Aorta (tissue), 5 donors: ENCODE measurements around the gene ABTB2. TPM values are rescaled to one million over a fixed set of nuclear protein-coding genes. Genes with fewer than 3 reads are reported as not detected.

Source experiments
- ATAC-seq: fragments of 200-7000 bp; cut with Tn5 transposase; one replicate; pipeline ENCODE4 v1.9.1; 2022; ENCODE audit warnings: moderate library complexity; ENCODE audit not compliant: low FRiP score
- DNase-seq, 2 donors: peaks; one replicate each; pipeline ENCODE4 v3.0.0-alpha.2; 2020
- H3K27ac ChIP-seq, 2 donors: one replicate each; pipeline ENCODE4 v1.5.1; 2013; ENCODE audit warnings: low read length in 2 of 2, mild to moderate bottlenecking in 2 of 2, moderate library complexity in 2 of 2, control low read depth in 1 of 2, inconsistent platforms in 1 of 2, low read depth in 1 of 2
- H3K27me3 ChIP-seq, 2 donors: one replicate each; pipeline ENCODE4 v1.6.1; 2013; ENCODE audit warnings: control low read depth in 1 of 2, low read length in 1 of 2, mild to moderate bottlenecking in 1 of 2, moderate library complexity in 1 of 2; ENCODE audit not compliant: insufficient read depth in 2 of 2, control insufficient read depth in 1 of 2
- H3K36me3 ChIP-seq, 2 donors: one replicate each; pipeline ENCODE4 v1.6.1; 2013; ENCODE audit warnings: control low read depth in 1 of 2, low read length in 1 of 2, mild to moderate bottlenecking in 1 of 2; ENCODE audit not compliant: insufficient read depth in 2 of 2, control insufficient read depth in 1 of 2
- H3K4me1 ChIP-seq, 2 donors: one replicate each; pipeline ENCODE4 v1.6.1; 2013; ENCODE audit warnings: low read length in 2 of 2, control low read depth in 1 of 2, mild to moderate bottlenecking in 1 of 2, moderate library complexity in 1 of 2; ENCODE audit not compliant: insufficient read depth in 2 of 2, control insufficient read depth in 1 of 2
- H3K4me3 ChIP-seq, 2 donors: one replicate each; pipeline ENCODE4 v1.5.1; 2013; ENCODE audit warnings: low read length in 2 of 2, control low read depth in 1 of 2, mild to moderate bottlenecking in 1 of 2
- H3K9me3 ChIP-seq: one replicate; pipeline ENCODE4 v1.6.1; 2013; ENCODE audit warnings: mild to moderate bottlenecking, low read length; ENCODE audit not compliant: control insufficient read depth
- WGBS, 2 donors: extraction: QIAGEN DNeasy Blood & Tissue Kit; methylation state at CpG; one replicate each; pipeline ENCODE4 v1.1.7; 2013; 5-methylcytosine and 5-hydroxymethylcytosine counted together
- intact Hi-C, 2 donors: fragments of 100-400 bp; cut with DNase I; formaldehyde crosslinking; loops; one replicate each; pipeline versions ENCODE4 v1.14.2 to v1.15.0; 2022
- polyA plus RNA-seq, 2 donors: library from polyadenylated mRNA; stranded (reverse); fragments of 200-250 nt; gene quantifications; one replicate each; pipeline ENCODE4 v1.2.3, GENCODE V29; 2013
- total RNA-seq, 2 donors: library from RNA; stranded (reverse); fragmentation: NEBNext Ultra II Directional; extraction: Animal tissue kit (Norgen Biotek cat#: 25700); gene quantifications; one replicate each; pipeline ENCODE4 v1.2.1, GENCODE V29; 2021
- donor health status: healthy with polysubstance abuse.
- donor health status: Bipolar disorder and iron deficiency.
- donor health status: DM: no; HTN: no; CAD: no.
- donor health status: DM: no; HTN: no; CAD: no.
- donor health status: DM: yes; HTN: yes; CAD: no.

Gene ABTB2
- total and polyA plus RNA-seq, 4 donors, result 2.9 to 11.4 (median 6.9) TPM

- Histone ChIP-seq H3K27me3 (no peaks in the 10 kb centered on the region), H3K36me3 (no peaks in the 10 kb centered on the region), H3K4me1 (no peaks in the 10 kb centered on the region), H3K27ac (no peak overlapping the region), H3K9me3 (no peaks in the 10 kb centered on the region), H3K4me3 (no peak overlapping the region)
- 89 to 90% methylated on average over 5 of the region's 5 CpGs for WGBS, 2 donors
- ATAC-seq (no peak), DNase-seq (no peak)
- intact Hi-C loops, result no loop called here
These were observed 169.6 kb downstream of the ABTB2 start for GRCh38 chr11:34188181-34188580.

- Histone ChIP-seq H3K4me3 (no peak overlapping the region), H3K36me3 (no peaks in the 10 kb centered on the region), H3K9me3 (no peaks in the 10 kb centered on the region), H3K27ac (no peak overlapping the region), H3K4me1 (no peaks in the 10 kb centered on the region), H3K27me3 (no peaks in the 10 kb centered on the region)
- DNase-seq, result no peak
- intact Hi-C loops, result no loop called here
- peak; percentile 12 for ATAC-seq
- 35 to 46% methylated on average over 22 of the region's 22 CpGs for WGBS, 2 donors
These were observed 171.6 kb downstream of the ABTB2 start for GRCh38 chr11:34185926-34186841.

GRCh38 chr11:34184505-34185015 is 173.2 kb downstream of the ABTB2 start:
- intact Hi-C loops, result no loop called here
- Histone ChIP-seq H3K27ac (no peak overlapping the region), H3K4me1 (no peaks in the 10 kb centered on the region), H3K4me3 (no peak overlapping the region), H3K9me3 (no peaks in the 10 kb centered on the region), H3K27me3 (no peaks in the 10 kb centered on the region), H3K36me3 (no peaks in the 10 kb centered on the region)
- 91 to 92% methylated on average over 14 of the region's 14 CpGs for WGBS, 2 donors
- DNase-seq (no peak), ATAC-seq (no peak)

- Histone ChIP-seq H3K27me3 (no peaks in the 10 kb centered on the region), H3K9me3 (no peaks in the 10 kb centered on the region), H3K36me3 (no peaks in the 10 kb centered on the region), H3K27ac (no peak overlapping the region), H3K4me3 (no peak overlapping the region), H3K4me1 (no peaks in the 10 kb centered on the region)
- intact Hi-C loops, result no loop called here
- ATAC-seq, result no peak
- no peak for DNase-seq
- 41 to 49% methylated on average over 9 of the region's 9 CpGs for WGBS, 2 donors
These were observed 173.9 kb downstream of the ABTB2 start for GRCh38 chr11:34183848-34184391.

- no peak overlapping the region for H3K4me3 ChIP-seq
- no peak overlapping the region for H3K27ac ChIP-seq
- H3K27me3 ChIP-seq, result no peaks in the 10 kb centered on the region
- DNase-seq, result no peak
- no peaks in the 10 kb centered on the region for H3K4me1 ChIP-seq
- no peak for ATAC-seq
- no peaks in the 10 kb centered on the region for H3K36me3 ChIP-seq
- WGBS, 2 donors, result 94 to 97% methylated on average over 13 of the region's 13 CpGs
- intact Hi-C loops, result no loop called here
- no peaks in the 10 kb centered on the region for H3K9me3 ChIP-seq
These were observed 174.7 kb downstream of the ABTB2 start for GRCh38 chr11:34182921-34183685.

GRCh38 chr11:34182425-34182824 is 175.4 kb downstream of the ABTB2 start:
- no peaks in the 10 kb centered on the region for H3K9me3 ChIP-seq
- H3K4me1 ChIP-seq, result no peaks in the 10 kb centered on the region
- H3K4me3 ChIP-seq, result no peak overlapping the region
- ATAC-seq (no peak), DNase-seq (no peak)
- WGBS, 2 donors, result 87 to 89% methylated on average over 2 of the region's 2 CpGs
- H3K27ac ChIP-seq, result no peak overlapping the region
- intact Hi-C loops, result no loop called here
- H3K27me3 ChIP-seq, result no peaks in the 10 kb centered on the region
- no peaks in the 10 kb centered on the region for H3K36me3 ChIP-seq

- DNase-seq (no peak), ATAC-seq (no peak)
- H3K36me3 ChIP-seq, result no peaks in the 10 kb centered on the region
- intact Hi-C loops, result no loop called here
- WGBS, 2 donors, result 19 to 30% methylated on average over 8 of the region's 8 CpGs
- no peaks in the 10 kb centered on the region for H3K4me1 ChIP-seq
- H3K9me3 ChIP-seq, result no peaks in the 10 kb centered on the region
- H3K4me3 ChIP-seq, result no peak overlapping the region
- no peak overlapping the region for H3K27ac ChIP-seq
- H3K27me3 ChIP-seq, result no peaks in the 10 kb centered on the region
These were observed 175.9 kb downstream of the ABTB2 start for GRCh38 chr11:34181856-34182405.

GRCh38 chr11:34181251-34181650 is 176.6 kb downstream of the ABTB2 start:
- DNase-seq, result peak in 1 of 2 donors; percentile 68
- Histone ChIP-seq H3K4me3 (no peak overlapping the region), H3K27ac (no peak overlapping the region), H3K4me1 (no peaks in the 10 kb centered on the region), H3K27me3 (no peaks in the 10 kb centered on the region), H3K36me3 (no peaks in the 10 kb centered on the region), H3K9me3 (no peaks in the 10 kb centered on the region)
- intact Hi-C loops, result no loop called here
- WGBS, 2 donors, result 63 to 71% methylated on average over 5 of the region's 5 CpGs
- ATAC-seq, result no peak
